ENCODE data around the gene KMT2C. TPM values are rescaled to one million over a fixed set of nuclear protein-coding genes. Genes with fewer than 3 reads are reported as not detected.
"Not testable (repeated sequence)": the region's sequence is repeated elsewhere in the genome, so short reads cannot be mapped to it uniquely, and the experiment has no call there.

The KMT2C gene
- total RNA-seq = 58.0 and 66.3 TPM in 2 replicates

GRCh38 chr7:152435384-152436110 lies at the start of gene KMT2C:
Gene KMT2C (minus strand): TSS chr7:152436003. CDS start chr7:152435786, 217 bp downstream.
- intact Hi-C loops (cut with micrococcal nuclease) = loop anchor here (1.0 to 5.0 kb wide), 6 partner anchors 28 to 1093 kb away; partner anchors contain the start of genes ACTR3B, NUB1, PRKAG2 and XRCC2

GRCh38 chr7:152481082-152481481 lies 45.3 kb upstream of the KMT2C start:
- intact Hi-C loops (cut with micrococcal nuclease) = no loop called here

GRCh38 chr7:152480664-152481063 lies 44.9 kb upstream of the KMT2C start:
- intact Hi-C loops (cut with micrococcal nuclease) = no loop called here

- intact Hi-C loops (cut with micrococcal nuclease) = no loop called here
Observed at GRCh38 chr7:152479595-152479994, 43.8 kb upstream of the KMT2C start.

GRCh38 chr7:152478140-152478539 lies 42.3 kb upstream of the KMT2C start:
- intact Hi-C loops (cut with micrococcal nuclease) = no loop called here

- intact Hi-C loops (cut with micrococcal nuclease) = no loop called here
Observed at GRCh38 chr7:152477079-152477478, 41.3 kb upstream of the KMT2C start.

GRCh38 chr7:152476551-152476950 lies 40.7 kb upstream of the KMT2C start:
- intact Hi-C loops (cut with micrococcal nuclease) = no loop called here

GRCh38 chr7:152471023-152471620 lies 35.3 kb upstream of the KMT2C start:
- intact Hi-C loops (cut with micrococcal nuclease) = not testable (repeated sequence)

GRCh38 chr7:152470251-152471022 lies 34.6 kb upstream of the KMT2C start:
- intact Hi-C loops (cut with micrococcal nuclease) = not testable (repeated sequence)

GRCh38 chr7:152469576-152469975 lies 33.8 kb upstream of the KMT2C start:
- intact Hi-C loops (cut with micrococcal nuclease) = not testable (repeated sequence)

- intact Hi-C loops (cut with micrococcal nuclease) = no loop called here
Observed at GRCh38 chr7:152467225-152467624, 31.4 kb upstream of the KMT2C start.

- intact Hi-C loops (cut with micrococcal nuclease) = no loop called here
Observed at GRCh38 chr7:152465119-152465387, 29.2 kb upstream of the KMT2C start.

- intact Hi-C loops (cut with micrococcal nuclease) = loop anchor here (1.0 to 5.0 kb wide), 3 partner anchors 212 to 587 kb away; partner anchors contain the start of genes GALNT11, PRKAG2 and XRCC2
Observed at GRCh38 chr7:152464312-152465118, 28.7 kb upstream of the KMT2C start.

GRCh38 chr7:152463709-152464311 lies 28.0 kb upstream of the KMT2C start:
- intact Hi-C loops (cut with micrococcal nuclease) = loop anchor here (1.0 to 5.0 kb wide), 6 partner anchors 28 to 587 kb away; partner anchors contain the start of genes ACTR3B, GALNT11, KMT2C and PRKAG2

GRCh38 chr7:152462995-152463708 lies 27.3 kb upstream of the KMT2C start:
- intact Hi-C loops (cut with micrococcal nuclease) = loop anchor here (1.0 to 5.0 kb wide), 4 partner anchors 27 to 586 kb away; partner anchors contain the start of genes ACTR3B, KMT2C and PRKAG2

- intact Hi-C loops (cut with micrococcal nuclease) = loop anchor here (5.0 kb wide), 1 partner anchor 582 kb away; the partner anchor contains the start of gene PRKAG2
Observed at GRCh38 chr7:152459724-152460251, 24.0 kb upstream of the KMT2C start.

- intact Hi-C loops (cut with micrococcal nuclease) = no loop called here
Observed at GRCh38 chr7:152451356-152451755, 15.6 kb upstream of the KMT2C start.

GRCh38 chr7:152445386-152446008 lies 9.7 kb upstream of the KMT2C start:
- intact Hi-C loops (cut with micrococcal nuclease) = not testable (repeated sequence)

GRCh38 chr7:152443586-152443985 lies 7.8 kb upstream of the KMT2C start:
- intact Hi-C loops (cut with micrococcal nuclease) = no loop called here

Data from T-helper 2 cell treated with Interferon-gamma antibody and Interleukin-4, amounts not matched to agents 100 ng/mL and 5 ng/mL, for 36 hours (primary cell).